HCT116 (cell line): ENCODE data around the gene IGSF11. TPM values are rescaled to one million over a fixed set of nuclear protein-coding genes. Genes with fewer than 3 reads are reported as not detected.

ENCODE experiments used
- ATAC-seq: fragments of 200-7000 bp; cut with Tn5 transposase; 2 replicates; pipeline ENCODE4 v1.9.1; 2020; ENCODE audit warnings: mild to moderate bottlenecking, moderate library complexity
- BruUV-seq: library from RNA; stranded (reverse); fragments of 400-500 nt; replicated peaks from 2 replicates; lab custom pipeline; 2021; lab: Mats Ljungman, UMichigan
- CTCF ChIA-PET: fragments of 300-600 bp; sonication (Branson Sonifier 250); formaldehyde crosslinking; loops from one replicate; lab custom pipeline; 2021; ENCODE audit warnings: antibody characterized with exemption; lab: Charles Lee
- POLR2A ChIA-PET: fragments of 300-600, 350-600 bp; sonication (Branson Sonifier 250); formaldehyde crosslinking; loops from one replicate; lab custom pipeline; 2021; ENCODE audit warnings: antibody characterized with exemption; lab: Charles Lee
- RAD21 ChIA-PET, 2 experiments: fragments of 300-600 bp; sonication (Branson Sonifier 250); formaldehyde crosslinking; loops; one replicate each; lab custom pipeline; 2023; ENCODE audit warnings: low total read pairs in 2 of 2; ENCODE audit not compliant: uncharacterized antibody in 2 of 2, unreplicated experiment in 2 of 2, low non-redundant PET in 1 of 2; lab: Charles Lee
- DNase-seq: peaks from one replicate; pipeline ENCODE4 v3.0.0-alpha.2; 2010; ENCODE audit warnings: low read depth, low spot score
- H2AFZ ChIP-seq: fragments of 200-600 bp; shearing (Covaris generic), sonication (generic); 2 replicates; pipeline ENCODE4 v1.6.1; 2017; ENCODE audit warnings: low read depth, mixed run types, mixed read lengths, antibody characterized with exemption, low read length; ENCODE audit not compliant: poor library complexity, severe bottlenecking
- H3K27ac ChIP-seq: 2 replicates; pipeline ENCODE4 v1.5.1; 2012; ENCODE audit warnings: low read depth, low read length
- H3K27me3 ChIP-seq: fragments of 200-600 bp; sonication (generic); 2 replicates; pipeline ENCODE4 v1.6.1; 2016; ENCODE audit warnings: mixed run types, low read length, mixed read lengths; ENCODE audit not compliant: insufficient read depth
- H3K36me3 ChIP-seq, 2 experiments: fragments of 200-500 bp in 1 of 2; fragments of 200-600 bp in 1 of 2; sonication (Bioruptor generic) in 1 of 2; sonication (generic) in 1 of 2; 2 replicates each; pipeline versions ENCODE4 v1.5.1 to v1.6.1; 2014 to 2016; ENCODE audit warnings: low read length in 2 of 2, inconsistent platforms in 1 of 2, mixed read lengths in 1 of 2, mixed run types in 1 of 2; ENCODE audit not compliant: insufficient read depth in 2 of 2, control insufficient read depth in 1 of 2
- H3K4me1 ChIP-seq, 2 experiments: fragments of 200-600 bp in 1 of 2; sonication (generic) in 1 of 2; 2 replicates each; pipeline versions ENCODE4 v1.5.1 to v1.6.1; 2012 to 2017; ENCODE audit warnings: low read length in 2 of 2, inconsistent platforms in 1 of 2, mild to moderate bottlenecking in 1 of 2, mixed read lengths in 1 of 2, mixed run types in 1 of 2, moderate library complexity in 1 of 2; ENCODE audit not compliant: insufficient read depth in 2 of 2, control insufficient read depth in 1 of 2
- H3K4me2 ChIP-seq: fragments of 200-600 bp; sonication (generic); 2 replicates; pipeline ENCODE4 v1.6.1; 2017; ENCODE audit warnings: mixed run types, low read length, mixed read lengths
- H3K4me3 ChIP-seq, 2 experiments: fragments of 200-600 bp in 1 of 2; sonication (generic) in 1 of 2; replicated peaks in 1 of 2; 2 replicates each; pipeline ENCODE4 v1.5.1; 2011 to 2016; ENCODE audit warnings: low read length in 2 of 2, control low read depth in 1 of 2, low read depth in 1 of 2, mild to moderate bottlenecking in 1 of 2, mixed read lengths in 1 of 2, mixed run types in 1 of 2
- H3K79me2 ChIP-seq: fragments of 200-600 bp; sonication (generic); 2 replicates; pipeline ENCODE4 v1.6.1; 2017; ENCODE audit warnings: mild to moderate bottlenecking, mixed run types, low read length, moderate library complexity, mixed read lengths; ENCODE audit not compliant: insufficient read depth
- H3K9ac ChIP-seq: fragments of 200-600 bp; sonication (generic); 2 replicates; pipeline ENCODE4 v1.6.1; 2016; ENCODE audit warnings: low read length, mixed read lengths
- H3K9me2 ChIP-seq: fragments of 200-600 bp; sonication (generic), shearing (Covaris generic); 2 replicates; pipeline ENCODE4 v1.6.1; 2017; ENCODE audit warnings: mixed run types, mild to moderate bottlenecking, moderate library complexity; ENCODE audit not compliant: insufficient read depth
- H3K9me3 ChIP-seq, 2 experiments: fragments of 200-500 bp in 1 of 2; fragments of 200-600 bp in 1 of 2; sonication (Bioruptor generic) in 1 of 2; sonication (generic) in 1 of 2; 2 replicates each; pipeline ENCODE4 v1.6.1; 2014 to 2017; ENCODE audit warnings: low read length in 2 of 2, mixed read lengths in 2 of 2, inconsistent platforms in 1 of 2, low read depth in 1 of 2, mild to moderate bottlenecking in 1 of 2, mixed run types in 1 of 2, moderate library complexity in 1 of 2; ENCODE audit not compliant: control insufficient read depth in 1 of 2, insufficient read depth in 1 of 2
- H4K20me1 ChIP-seq: fragments of 200-600 bp; sonication (generic), shearing (Covaris generic); 2 replicates; pipeline ENCODE4 v1.6.1; 2017; ENCODE audit warnings: mixed run types, mild to moderate bottlenecking, moderate library complexity; ENCODE audit not compliant: insufficient read depth
- CBX3 ChIP-seq: IDR thresholded peaks from 2 replicates; pipeline ENCODE4 v1.6.1; 2012; ENCODE audit warnings: low read depth
- CEBPB ChIP-seq: IDR thresholded peaks from 2 replicates; pipeline ENCODE4 v1.6.1; 2012; ENCODE audit warnings: low read depth
- EZH2 ChIP-seq: fragments of 200-600 bp; sonication (generic); IDR thresholded peaks from 2 replicates; pipeline ENCODE4 v1.6.1; 2017; ENCODE audit warnings: antibody characterized with exemption, mixed run types
- FOSL1 ChIP-seq: IDR thresholded peaks from 2 replicates; pipeline ENCODE4 v1.6.1; 2012; ENCODE audit warnings: low read depth
- MAX ChIP-seq: IDR thresholded peaks from 2 replicates; pipeline ENCODE4 v1.6.1; 2012
- REST ChIP-seq: IDR thresholded peaks from 2 replicates; pipeline ENCODE4 v1.6.1; 2012; ENCODE audit warnings: low read depth
- SIN3A ChIP-seq: IDR thresholded peaks from 2 replicates; pipeline ENCODE4 v1.6.1; 2012; ENCODE audit warnings: low read depth
- SP1 ChIP-seq: IDR thresholded peaks from 2 replicates; pipeline ENCODE4 v1.6.1; 2012; ENCODE audit warnings: low read depth
- SRF ChIP-seq: IDR thresholded peaks from 2 replicates; pipeline ENCODE4 v1.6.1; 2012; ENCODE audit warnings: low read depth
- TCF7L2 ChIP-seq: IDR thresholded peaks from 2 replicates; pipeline ENCODE4 v1.7.0; 2011; ENCODE audit warnings: borderline replicate concordance, inconsistent platforms; ENCODE audit not compliant: insufficient read depth, insufficient read length; ENCODE audit errors: extremely low read depth
- ZBTB33 ChIP-seq: IDR thresholded peaks from 2 replicates; pipeline ENCODE4 v1.6.1; 2011; ENCODE audit warnings: mild to moderate bottlenecking, low read length, moderate library complexity; ENCODE audit not compliant: insufficient replicate concordance; ENCODE audit errors: extremely low read depth
- ZFX ChIP-seq: fragments of 450-650 bp; IDR thresholded peaks from 2 replicates; pipeline ENCODE4 v1.6.1; 2017
- intact Hi-C: fragments of 100-400 bp; cut with micrococcal nuclease; formaldehyde crosslinking; loops from 2 replicates; pipeline ENCODE4 v1.10.0; 2022
- total RNA-seq: library from RNA; stranded (reverse); gene quantifications from one replicate; pipeline ENCODE4 v1.2.1, GENCODE V29; 2021; ENCODE audit not compliant: unreplicated experiment
- TF ChIP-seq, protein P1 (sequence below), 3 experiments: fragments of 200-600 bp in 1 of 3; sonication (generic) in 1 of 3; IDR thresholded peaks in 2 of 3; conservative IDR thresholded peaks in 1 of 3; 2 replicates each; pipeline ENCODE4 v1.5.1; 2012 to 2017; ENCODE audit warnings: low read depth in 2 of 3, low read length in 2 of 3, antibody characterized with exemption in 1 of 3, borderline replicate concordance in 1 of 3, control low read depth in 1 of 3, mild to moderate bottlenecking in 1 of 3, mixed read lengths in 1 of 3, mixed run types in 1 of 3, moderate library complexity in 1 of 3; ENCODE audit not compliant: insufficient read depth in 1 of 3

The IGSF11 gene
- total RNA-seq, 1 experiment from 2014 or later = not detected

DNA sequence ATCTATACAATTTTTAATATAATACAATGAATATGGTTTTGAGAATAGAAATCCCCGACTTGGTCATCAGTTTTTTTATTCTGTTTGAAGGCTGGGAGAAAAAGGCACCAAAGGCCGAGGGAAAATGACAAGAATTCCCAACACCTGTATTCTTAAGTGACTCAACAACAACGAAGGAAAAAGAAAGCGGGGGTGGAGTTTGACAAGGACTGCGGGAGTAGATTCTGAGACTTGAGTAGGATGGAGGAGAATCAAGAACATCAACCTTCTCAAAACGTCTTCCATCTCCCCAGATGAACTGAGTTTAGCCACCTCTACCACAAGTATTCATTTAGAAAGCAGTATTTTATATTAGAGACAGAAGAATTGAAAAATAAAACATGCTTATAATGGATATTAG is 107.2 kb downstream of the IGSF11 start (continued):
- TF ChIP-seq, protein P1, sequence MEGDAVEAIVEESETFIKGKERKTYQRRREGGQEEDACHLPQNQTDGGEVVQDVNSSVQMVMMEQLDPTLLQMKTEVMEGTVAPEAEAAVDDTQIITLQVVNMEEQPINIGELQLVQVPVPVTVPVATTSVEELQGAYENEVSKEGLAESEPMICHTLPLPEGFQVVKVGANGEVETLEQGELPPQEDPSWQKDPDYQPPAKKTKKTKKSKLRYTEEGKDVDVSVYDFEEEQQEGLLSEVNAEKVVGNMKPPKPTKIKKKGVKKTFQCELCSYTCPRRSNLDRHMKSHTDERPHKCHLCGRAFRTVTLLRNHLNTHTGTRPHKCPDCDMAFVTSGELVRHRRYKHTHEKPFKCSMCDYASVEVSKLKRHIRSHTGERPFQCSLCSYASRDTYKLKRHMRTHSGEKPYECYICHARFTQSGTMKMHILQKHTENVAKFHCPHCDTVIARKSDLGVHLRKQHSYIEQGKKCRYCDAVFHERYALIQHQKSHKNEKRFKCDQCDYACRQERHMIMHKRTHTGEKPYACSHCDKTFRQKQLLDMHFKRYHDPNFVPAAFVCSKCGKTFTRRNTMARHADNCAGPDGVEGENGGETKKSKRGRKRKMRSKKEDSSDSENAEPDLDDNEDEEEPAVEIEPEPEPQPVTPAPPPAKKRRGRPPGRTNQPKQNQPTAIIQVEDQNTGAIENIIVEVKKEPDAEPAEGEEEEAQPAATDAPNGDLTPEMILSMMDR (IDR thresholded peaks at IDR 0.05 in 2 of 3, conservative IDR thresholded peaks at IDR 0.05 in 1 of 3; ENCODE audit: borderline replicate concordance in 1 of 3, insufficient read depth in 1 of 3, low read depth in 2 of 3, low read length in 2 of 3) = no peak
- TF ChIP-seq CEBPB = no peak
- TF ChIP-seq SRF = no peak
- no peak for TF ChIP-seq EZH2
- no peak for TF ChIP-seq MAX

DNA sequence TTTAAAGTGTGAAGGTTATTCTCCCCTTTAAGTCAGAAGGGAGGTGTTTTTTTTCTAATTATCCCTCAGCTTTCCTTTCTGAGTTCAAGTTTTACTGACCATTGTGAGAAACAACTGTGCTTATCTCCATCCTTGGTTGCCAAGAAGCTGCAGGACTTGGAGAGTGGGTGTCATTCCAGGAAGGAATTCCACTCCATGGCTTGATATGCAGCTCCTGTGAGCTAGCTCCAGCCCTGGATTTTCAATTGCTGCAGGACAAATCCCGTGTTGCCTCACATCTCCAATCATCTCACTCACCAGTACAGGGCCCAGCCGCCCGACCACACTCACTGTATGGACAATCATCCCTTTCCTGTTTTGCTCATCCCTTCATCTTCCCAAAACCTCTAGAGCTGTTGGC is 122.5 kb downstream of the IGSF11 start:
- Histone ChIP-seq H3K4me1 (no peaks in the 10 kb centered on the region), H3K79me2 (no peaks in the 10 kb centered on the region), H3K4me2 (no peak overlapping the region), H4K20me1 (no peaks in the 10 kb centered on the region), H3K9ac (no peak overlapping the region), H3K36me3 (no peaks in the 10 kb centered on the region), H3K4me3 (no peak overlapping the region), H3K9me3 (no peaks in the 10 kb centered on the region), H3K9me2 (no peaks in the 10 kb centered on the region), H3K27me3 (peaks cover 52% of the 10 kb centered on the region), H2AFZ (no peak overlapping the region), H3K27ac (no peak overlapping the region)
- intact Hi-C loops = no loop called here
- ATAC-seq = no peak
- no TSS peak for BruUV-seq
- ChIA-PET POLR2A (no interaction called here), RAD21 (no interaction called here), CTCF (no interaction called here)
- DNase-seq = no peak
- TF ChIP-seq SIN3A (no peak), ZBTB33 (no peak), EZH2 (no peak), SP1 (no peak), MAX (no peak), SRF (no peak), CEBPB (no peak), REST (no peak), FOSL1 (no peak), ZFX (no peak), CBX3 (no peak), TCF7L2 (no peak)
- TF ChIP-seq, protein P1 (IDR thresholded peaks at IDR 0.05 in 2 of 3, conservative IDR thresholded peaks at IDR 0.05 in 1 of 3; ENCODE audit: borderline replicate concordance in 1 of 3, insufficient read depth in 1 of 3, low read depth in 2 of 3, low read length in 2 of 3) = no peak
